ENCODE data around the gene SPSB1.
A peak's percentile ranks its signal among the peaks of the same experiment; 100 is the strongest.

SPSB1 gene

GRCh38 chr1:9317072-9317471 lies 24.4 kb downstream of the SPSB1 start:
- no peak for DNase-seq (ENCODE audit: low read depth, low spot score)
- Histone ChIP-seq H3K9me3 (ENCODE audit: insufficient read depth, low read length) (no peaks in the 10 kb centered on the region), H3K4me1 (ENCODE audit: insufficient read depth, insufficient read length) (peaks cover 11% of the 10 kb centered on the region), H3K36me3 (ENCODE audit: insufficient read depth, insufficient read length, low read length) (peaks cover 13% of the 10 kb centered on the region), H3K4me3 (ENCODE audit: insufficient read length, low read depth) (no peak overlapping the region), H3K9ac (ENCODE audit: insufficient read length, low read depth) (no peak overlapping the region), H3K27me3 (ENCODE audit: insufficient read depth, insufficient read length) (no peaks in the 10 kb centered on the region)
- TF ChIP-seq YY1 (IDR thresholded peaks at IDR 0.05; ENCODE audit: insufficient read depth, insufficient read length) (no peak), ZNF274 (IDR thresholded peaks at IDR 0.05; ENCODE audit: low read depth, low read length) (no peak), SUZ12 (IDR thresholded peaks at IDR 0.05; ENCODE audit: extremely low read depth, insufficient read depth, insufficient read length) (no peak)

- TF ChIP-seq ZNF274 (IDR thresholded peaks at IDR 0.05; ENCODE audit: low read depth, low read length) = no peak
- no peak for TF ChIP-seq SUZ12 (IDR thresholded peaks at IDR 0.05; ENCODE audit: extremely low read depth, insufficient read depth, insufficient read length)
- Histone ChIP-seq H3K36me3 (ENCODE audit: insufficient read depth, insufficient read length, low read length) (peaks cover 13% of the 10 kb centered on the region), H3K9me3 (ENCODE audit: insufficient read depth, low read length) (no peaks in the 10 kb centered on the region), H3K27me3 (ENCODE audit: insufficient read depth, insufficient read length) (no peaks in the 10 kb centered on the region), H3K9ac (ENCODE audit: insufficient read length, low read depth) (no peak overlapping the region), H3K4me3 (ENCODE audit: insufficient read length, low read depth) (no peak overlapping the region), H3K4me1 (ENCODE audit: insufficient read depth, insufficient read length) (peaks cover 11% of the 10 kb centered on the region)
- no peak for DNase-seq (ENCODE audit: low read depth, low spot score)
Measured at GRCh38 chr1:9317591-9318417, 25.1 kb downstream of the SPSB1 start.

- Histone ChIP-seq H3K9ac (ENCODE audit: insufficient read length, low read depth) (no peak overlapping the region), H3K9me3 (ENCODE audit: insufficient read depth, low read length) (no peaks in the 10 kb centered on the region), H3K36me3 (ENCODE audit: insufficient read depth, insufficient read length, low read length) (peaks cover 16% of the 10 kb centered on the region), H3K4me3 (ENCODE audit: insufficient read length, low read depth) (no peak overlapping the region), H3K27me3 (ENCODE audit: insufficient read depth, insufficient read length) (no peaks in the 10 kb centered on the region), H3K4me1 (ENCODE audit: insufficient read depth, insufficient read length) (peaks cover 11% of the 10 kb centered on the region)
- no peak for TF ChIP-seq SUZ12 (IDR thresholded peaks at IDR 0.05; ENCODE audit: extremely low read depth, insufficient read depth, insufficient read length)
- TF ChIP-seq ZNF274 (IDR thresholded peaks at IDR 0.05; ENCODE audit: low read depth, low read length) = no peak
- no peak for TF ChIP-seq YY1 (IDR thresholded peaks at IDR 0.05; ENCODE audit: insufficient read depth, insufficient read length)
- no peak for DNase-seq (ENCODE audit: low read depth, low spot score)
Measured at GRCh38 chr1:9319208-9319788, 26.6 kb downstream of the SPSB1 start.

DNA sequence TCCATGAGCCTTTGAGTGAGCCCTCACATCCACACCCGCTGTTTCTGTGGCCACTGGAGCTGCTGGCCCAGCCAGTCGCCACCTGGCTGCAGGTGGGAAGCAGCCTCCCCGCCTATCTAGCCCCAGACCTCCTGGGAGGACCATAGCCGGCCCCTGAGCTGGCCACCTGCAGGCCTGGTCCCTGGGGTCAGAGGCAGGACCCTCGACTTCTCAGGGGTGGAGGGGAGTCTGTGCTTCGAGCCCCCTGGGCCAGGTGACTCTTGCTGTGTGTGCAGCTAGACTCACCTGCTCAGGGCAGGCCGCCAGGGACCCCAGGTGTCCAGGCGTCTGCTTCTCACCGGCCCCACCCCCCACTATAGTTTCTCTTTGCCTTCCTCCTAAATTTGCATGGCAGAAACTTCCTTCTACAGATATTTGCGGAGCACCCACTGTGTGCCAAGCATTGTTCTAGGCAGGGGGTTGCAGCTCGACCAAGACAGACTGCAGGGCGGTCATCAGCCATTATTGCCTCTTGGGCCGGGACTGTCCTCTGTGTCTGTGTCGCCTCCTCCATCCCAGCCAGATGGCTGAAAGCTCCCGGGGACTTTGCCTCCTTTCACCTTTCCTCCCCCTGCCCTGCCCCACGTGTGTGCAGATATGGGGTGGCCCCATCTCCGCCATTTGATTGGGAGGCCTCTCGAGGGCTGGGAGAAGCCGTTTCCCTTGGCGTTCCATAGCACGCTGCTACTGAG lies 27.3 kb downstream of the SPSB1 start:
- H3K9ac ChIP-seq (ENCODE audit: insufficient read length, low read depth) = no peak overlapping the region
- TF ChIP-seq SUZ12 (IDR thresholded peaks at IDR 0.05; ENCODE audit: extremely low read depth, insufficient read depth, insufficient read length) = no peak
- no peak for TF ChIP-seq YY1 (IDR thresholded peaks at IDR 0.05; ENCODE audit: insufficient read depth, insufficient read length)
- TF ChIP-seq ZNF274 (IDR thresholded peaks at IDR 0.05; ENCODE audit: low read depth, low read length) = no peak
- DNase-seq (ENCODE audit: low read depth, low spot score) = no peak
- peaks cover 11% of the 10 kb centered on the region for H3K4me1 ChIP-seq (ENCODE audit: insufficient read depth, insufficient read length)
- H3K9me3 ChIP-seq (ENCODE audit: insufficient read depth, low read length) = no peaks in the 10 kb centered on the region
- no peaks in the 10 kb centered on the region for H3K27me3 ChIP-seq (ENCODE audit: insufficient read depth, insufficient read length)
- H3K4me3 ChIP-seq (ENCODE audit: insufficient read length, low read depth) = no peak overlapping the region
- H3K36me3 ChIP-seq (ENCODE audit: insufficient read depth, insufficient read length, low read length) = peaks cover 19% of the 10 kb centered on the region

- Histone ChIP-seq H3K36me3 (ENCODE audit: insufficient read depth, insufficient read length, low read length) (peaks cover 14% of the 10 kb centered on the region), H3K4me3 (ENCODE audit: insufficient read length, low read depth) (no peak overlapping the region), H3K27me3 (ENCODE audit: insufficient read depth, insufficient read length) (no peaks in the 10 kb centered on the region), H3K9me3 (ENCODE audit: insufficient read depth, low read length) (no peaks in the 10 kb centered on the region), H3K4me1 (ENCODE audit: insufficient read depth, insufficient read length) (peaks cover 9% of the 10 kb centered on the region), H3K9ac (ENCODE audit: insufficient read length, low read depth) (peak overlapping the region; percentile 6)
- no peak for DNase-seq (ENCODE audit: low read depth, low spot score)
- TF ChIP-seq YY1 (IDR thresholded peaks at IDR 0.05; ENCODE audit: insufficient read depth, insufficient read length) (no peak), SUZ12 (IDR thresholded peaks at IDR 0.05; ENCODE audit: extremely low read depth, insufficient read depth, insufficient read length) (no peak)
Measured at GRCh38 chr1:9320520-9321479, 28.1 kb downstream of the SPSB1 start.

- Histone ChIP-seq H3K27me3 (ENCODE audit: insufficient read depth, insufficient read length) (no peaks in the 10 kb centered on the region), H3K9ac (ENCODE audit: insufficient read length, low read depth) (peak overlapping the region; percentile 6), H3K36me3 (ENCODE audit: insufficient read depth, insufficient read length, low read length) (peaks cover 12% of the 10 kb centered on the region), H3K4me1 (ENCODE audit: insufficient read depth, insufficient read length) (peaks cover 9% of the 10 kb centered on the region), H3K4me3 (ENCODE audit: insufficient read length, low read depth) (no peak overlapping the region), H3K9me3 (ENCODE audit: insufficient read depth, low read length) (no peaks in the 10 kb centered on the region)
- TF ChIP-seq YY1 (IDR thresholded peaks at IDR 0.05; ENCODE audit: insufficient read depth, insufficient read length) = no peak
- TF ChIP-seq ZNF274 (IDR thresholded peaks at IDR 0.05; ENCODE audit: low read depth, low read length) = no peak
- TF ChIP-seq SUZ12 (IDR thresholded peaks at IDR 0.05; ENCODE audit: extremely low read depth, insufficient read depth, insufficient read length) = no peak
- no peak for DNase-seq (ENCODE audit: low read depth, low spot score)
Measured at GRCh38 chr1:9321480-9321849, 28.8 kb downstream of the SPSB1 start.

Measured in NT2/D1 (cell line).